AG04450 (cell line): ENCODE results near the gene KMT2B. TPM values are rescaled to one million over a fixed set of nuclear protein-coding genes. Genes with fewer than 3 reads are reported as not detected.

Experiments used
- CTCF ChIA-PET: fragments of 300-600, 350-600 bp; formaldehyde crosslinking; extraction: SDS; loops from one replicate; lab custom pipeline; 2022; ENCODE audit warnings: antibody characterized with exemption, inconsistent platforms; lab: Charles Lee
- POLR2A ChIA-PET: fragments of 350-600 bp; formaldehyde crosslinking; extraction: SDS; loops from one replicate; lab custom pipeline; 2021; ENCODE audit warnings: antibody characterized with exemption, inconsistent platforms; lab: Yijun Ruan, JAX
- DNase-seq: peaks from one replicate; pipeline ENCODE4 v3.0.0-alpha.2; 2011; ENCODE audit warnings: low read depth, low spot score
- H3K27ac ChIP-seq: one replicate; pipeline ENCODE4 v1.5.1; 2012; ENCODE audit warnings: low read depth, low read length, control low read depth
- H3K27me3 ChIP-seq: one replicate; pipeline ENCODE4 v1.6.0; 2012; ENCODE audit warnings: low read length; ENCODE audit not compliant: control insufficient read depth, insufficient read depth
- H3K4me3 ChIP-seq: 2 replicates; pipeline ENCODE4 v1.5.1; 2011; ENCODE audit warnings: mild to moderate bottlenecking, low read depth, low read length, control low read depth
- H3K9me3 ChIP-seq: 2 replicates; pipeline ENCODE4 v1.5.1; 2012; ENCODE audit warnings: low read length; ENCODE audit not compliant: control insufficient read depth, insufficient read depth
- CTCF ChIP-seq: IDR thresholded peaks from 2 replicates; pipeline ENCODE4 v1.5.1; 2011; ENCODE audit warnings: low read depth, low read length, control low read depth, inconsistent platforms
- polyA plus RNA-seq: library from polyadenylated mRNA; depleted of rRNA; stranded (reverse); fragments of >200 nt; gene quantifications from 2 replicates; pipeline ENCODE4 v1.2.3, GENCODE V29; 2011

Gene KMT2B
- polyA plus RNA-seq, 1 experiment = 6.1 TPM

- no peak for TF ChIP-seq CTCF
- Histone ChIP-seq H3K27me3 (no peaks in the 10 kb centered on the region), H3K9me3 (no peaks in the 10 kb centered on the region; the same call in 1 of the 2 replicates), H3K27ac (no peak overlapping the region), H3K4me3 (no peak overlapping the region)
- CTCF ChIA-PET = no interaction called here
- POLR2A ChIA-PET = no interaction called here
- DNase-seq = no peak
Measured at GRCh38 chr19:35729021-35729420, 11.2 kb downstream of the KMT2B start.

DNA sequence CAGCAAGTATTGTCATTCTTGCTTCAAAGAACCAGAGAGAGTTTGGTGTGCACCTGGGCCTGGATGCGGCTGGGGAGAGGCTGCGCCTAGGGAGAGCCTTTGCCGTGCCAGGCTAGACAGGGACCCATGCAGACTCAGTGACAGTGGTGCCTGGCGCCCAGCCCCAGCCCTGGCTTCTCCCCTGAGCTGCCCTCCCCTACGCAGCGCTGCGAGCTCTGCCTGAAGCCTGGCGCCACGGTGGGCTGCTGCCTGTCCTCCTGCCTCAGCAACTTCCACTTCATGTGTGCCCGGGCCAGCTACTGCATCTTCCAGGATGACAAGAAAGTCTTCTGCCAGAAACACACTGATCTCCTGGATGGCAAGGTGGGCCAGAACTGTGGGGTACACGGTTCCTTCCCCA lies 12.0 kb downstream of the KMT2B start:
- ChIA-PET POLR2A (no interaction called here), CTCF (interaction anchor here (1.0 kb wide), 1 partner anchor 37 kb away, joined by 3 read pairs; no protein-coding TSS in a partner anchor)
- no peak overlapping the region for H3K4me3 ChIP-seq
- TF ChIP-seq CTCF = no peak
- no peak overlapping the region for H3K27ac ChIP-seq
- H3K27me3 ChIP-seq = no peaks in the 10 kb centered on the region
- DNase-seq = no peak
- H3K9me3 ChIP-seq = no peaks in the 10 kb centered on the region; the same call in 1 of the 2 replicates

- Histone ChIP-seq H3K27me3 (no peaks in the 10 kb centered on the region), H3K9me3 (no peaks in the 10 kb centered on the region; the same call in 1 of the 2 replicates), H3K27ac (no peak overlapping the region), H3K4me3 (no peak overlapping the region)
- CTCF ChIA-PET = interaction anchor here (1.0 kb wide), 1 partner anchor 38 kb away, joined by 3 read pairs; no protein-coding TSS in a partner anchor
- TF ChIP-seq CTCF = no peak
- no peak for DNase-seq
- POLR2A ChIA-PET = no interaction called here
Measured at GRCh38 chr19:35730326-35730725, 12.5 kb downstream of the KMT2B start.

- Histone ChIP-seq H3K27me3 (no peaks in the 10 kb centered on the region), H3K27ac (no peak overlapping the region), H3K4me3 (no peak overlapping the region), H3K9me3 (no peaks in the 10 kb centered on the region; the same call in 1 of the 2 replicates)
- ChIA-PET CTCF (no interaction called here), POLR2A (interaction anchor here (0.9 kb wide), 1 partner anchor 10 kb away, joined by 7 read pairs; no protein-coding TSS in a partner anchor)
- no peak for TF ChIP-seq CTCF
- DNase-seq = no peak
Measured at GRCh38 chr19:35731353-35731752, 13.6 kb downstream of the KMT2B start.

GRCh38 chr19:35731779-35732405 lies 14.1 kb downstream of the KMT2B start:
- no peak for TF ChIP-seq CTCF
- no peaks in the 10 kb centered on the region for H3K27me3 ChIP-seq
- no peak overlapping the region for H3K27ac ChIP-seq
- ChIA-PET CTCF (no interaction called here), POLR2A (interaction anchor here (0.9 kb wide), 2 partner anchors 8 to 9 kb away, joined by 3 to 7 read pairs; no protein-coding TSS in a partner anchor)
- no peak overlapping the region for H3K4me3 ChIP-seq
- no peaks in the 10 kb centered on the region; the same call in 1 of the 2 replicates for H3K9me3 ChIP-seq
- DNase-seq = no peak
